ENCODE measurements around the gene APOH. TPM values are rescaled to one million over a fixed set of nuclear protein-coding genes. Genes with fewer than 3 reads are reported as not detected.
A peak's percentile ranks its signal among the peaks of the same experiment; 100 is the strongest.

Gene APOH
- not detected in 3 replicates for total RNA-seq
- long read RNA-seq: 0 reads

GRCh38 chr17:66228887-66229782 lies at the start of gene APOH:
Gene APOH, minus strand, starts transcription at chr17:66229415. Its CDS starts 36 bp downstream, at chr17:66229379.
- Mint-ChIP-seq H3K27me3 (ENCODE audit: low read depth) (peaks cover 3% of the 10 kb centered on the region), H3K27ac (ENCODE audit: unreplicated experiment) (no peak within 1 kb of the TSS), H3K4me1 (ENCODE audit: low read depth) (peaks cover 13% of the 10 kb centered on the region), H3K36me3 (ENCODE audit: low read depth) (peaks cover 2% of the 10 kb centered on the region), H3K9me3 (ENCODE audit: low read depth) (no peaks in the 10 kb centered on the region), H3K4me3 (ENCODE audit: unreplicated experiment) (no peak within 1 kb of the TSS)
- no peak for TF ChIP-seq CTCF (IDR thresholded peaks at IDR 0.05)
- no peak for DNase-seq (ENCODE audit: low spot score)

GRCh38 chr17:66277191-66277590 lies 48.0 kb upstream of the APOH start:
- Mint-ChIP-seq H3K4me1 (ENCODE audit: low read depth) (peaks cover 50% of the 10 kb centered on the region), H3K27me3 (ENCODE audit: low read depth) (no peaks in the 10 kb centered on the region), H3K9me3 (ENCODE audit: low read depth) (no peaks in the 10 kb centered on the region), H3K4me3 (ENCODE audit: unreplicated experiment) (no peak overlapping the region), H3K27ac (ENCODE audit: unreplicated experiment) (peak overlapping the region; percentile 95), H3K36me3 (ENCODE audit: low read depth) (no peaks in the 10 kb centered on the region)
- DNase-seq (ENCODE audit: low spot score): no peak
- TF ChIP-seq CTCF (IDR thresholded peaks at IDR 0.05): no peak

- H3K36me3 Mint-ChIP-seq (ENCODE audit: low read depth): no peaks in the 10 kb centered on the region
- no peaks in the 10 kb centered on the region for H3K9me3 Mint-ChIP-seq (ENCODE audit: low read depth)
- H3K4me3 Mint-ChIP-seq (ENCODE audit: unreplicated experiment): no peak overlapping the region
- TF ChIP-seq CTCF (IDR thresholded peaks at IDR 0.05): no peak
- H3K27me3 Mint-ChIP-seq (ENCODE audit: low read depth): no peaks in the 10 kb centered on the region
- H3K4me1 Mint-ChIP-seq (ENCODE audit: low read depth): peaks cover 45% of the 10 kb centered on the region
- DNase-seq (ENCODE audit: low spot score): no peak
- H3K27ac Mint-ChIP-seq (ENCODE audit: unreplicated experiment): peak overlapping the region; percentile 95
These were observed 47.2 kb upstream of the APOH start for GRCh38 chr17:66276328-66276937.

- Mint-ChIP-seq H3K9me3 (ENCODE audit: low read depth) (peaks cover 2% of the 10 kb centered on the region), H3K27ac (ENCODE audit: unreplicated experiment) (peak overlapping the region; percentile 95), H3K27me3 (ENCODE audit: low read depth) (no peaks in the 10 kb centered on the region), H3K36me3 (ENCODE audit: low read depth) (peaks cover 2% of the 10 kb centered on the region), H3K4me1 (ENCODE audit: low read depth) (peaks cover 46% of the 10 kb centered on the region), H3K4me3 (ENCODE audit: unreplicated experiment) (no peak overlapping the region)
- no peak for DNase-seq (ENCODE audit: low spot score)
- no peak for TF ChIP-seq CTCF (IDR thresholded peaks at IDR 0.05)
These were observed 46.4 kb upstream of the APOH start for GRCh38 chr17:66275651-66276050.

DNA sequence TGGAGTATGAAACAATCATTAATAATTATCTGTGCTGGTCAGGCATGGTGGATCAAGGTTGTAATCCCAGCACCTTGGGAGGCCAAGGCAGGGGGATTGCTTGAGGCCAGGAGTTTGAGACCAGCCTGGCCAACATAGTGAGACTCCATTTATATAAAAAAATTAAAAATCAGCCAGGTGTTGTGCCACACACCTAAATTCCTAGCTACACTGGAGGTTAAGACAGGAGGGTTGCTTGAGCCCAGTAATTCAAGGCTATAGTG lies 44.3 kb upstream of the APOH start:
- no peak for TF ChIP-seq CTCF (IDR thresholded peaks at IDR 0.05)
- H3K4me3 Mint-ChIP-seq (ENCODE audit: unreplicated experiment): no peak overlapping the region
- no peaks in the 10 kb centered on the region for H3K27me3 Mint-ChIP-seq (ENCODE audit: low read depth)
- peaks cover 5% of the 10 kb centered on the region for H3K9me3 Mint-ChIP-seq (ENCODE audit: low read depth)
- peaks cover 54% of the 10 kb centered on the region for H3K4me1 Mint-ChIP-seq (ENCODE audit: low read depth)
- H3K27ac Mint-ChIP-seq (ENCODE audit: unreplicated experiment): peak overlapping the region; percentile 89
- peaks cover 2% of the 10 kb centered on the region for H3K36me3 Mint-ChIP-seq (ENCODE audit: low read depth)
- DNase-seq (ENCODE audit: low spot score): no peak

Data from chondrocyte (in vitro differentiated cells).